GM12878 (cell line): Measurements from ENCODE around the gene MRPL53. TPM values are rescaled to one million over a fixed set of nuclear protein-coding genes. Genes with fewer than 3 reads are reported as not detected.

Source experiments
- ATAC-seq: fragments of 200-7000 bp; cut with Tn5 transposase; 3 replicates; pipeline ENCODE4 v1.9.1; 2020; ENCODE audit warnings: mild to moderate bottlenecking, moderate library complexity
- BruUV-seq: library from RNA; stranded (reverse); fragments of 400-500 nt; replicated peaks from 2 replicates; lab custom pipeline; 2021; lab: Mats Ljungman, UMichigan
- CTCF ChIA-PET: fragments of 300-600 bp; sonication (Branson Sonifier 250); formaldehyde crosslinking; extraction: SDS; loops from one replicate; lab custom pipeline; 2021; ENCODE audit warnings: inconsistent platforms; lab: Yijun Ruan, JAX
- POLR2A ChIA-PET: fragments of 350-600 bp; formaldehyde crosslinking; extraction: SDS; loops from one replicate; lab custom pipeline; 2021; ENCODE audit warnings: inconsistent platforms; lab: Charles Lee
- RAD21 ChIA-PET: fragments of 300-600 bp; sonication (Branson Sonifier 250); formaldehyde crosslinking; loops from one replicate; lab custom pipeline; 2023; ENCODE audit warnings: antibody characterized with exemption; ENCODE audit not compliant: unreplicated experiment; lab: Charles Lee
- SMC1A ChIA-PET: fragments of 300-600 bp; sonication (Branson Sonifier 250); formaldehyde crosslinking; loops from one replicate; lab custom pipeline; 2023; ENCODE audit not compliant: unreplicated experiment, uncharacterized antibody; lab: Charles Lee
- DNase-seq: peaks from one replicate; pipeline ENCODE4 v3.0.0-alpha.2; 2011; ENCODE audit warnings: low read depth, low spot score
- FAIRE-seq: peaks from 3 replicates; lab custom pipeline; 2011; peaks lifted over from hg19 to GRCh38; lab: Jason Lieb, UNC
- H2AFZ ChIP-seq: 2 replicates; pipeline ENCODE4 v1.6.0; 2011; ENCODE audit warnings: low read depth, low read length, control low read depth; ENCODE audit not compliant: control insufficient read depth
- H3K27ac ChIP-seq: 2 replicates; pipeline ENCODE4 v1.5.1; 2011; ENCODE audit warnings: control low read depth; ENCODE audit not compliant: control insufficient read depth, insufficient read depth
- H3K27me3 ChIP-seq, 2 experiments: replicated peaks in 1 of 2; 2 replicates each; pipeline versions ENCODE4 v1.6.0 to v1.6.1; 2011; ENCODE audit warnings: low read length in 1 of 2; ENCODE audit not compliant: control insufficient read depth in 2 of 2, insufficient read depth in 2 of 2
- H3K36me3 ChIP-seq, 2 experiments: 2 replicates each; pipeline ENCODE4 v1.5.1; 2011; ENCODE audit warnings: low read length in 1 of 2; ENCODE audit not compliant: control insufficient read depth in 2 of 2, insufficient read depth in 2 of 2
- H3K4me1 ChIP-seq: 2 replicates; pipeline ENCODE4 v1.6.1; 2011; ENCODE audit warnings: mild to moderate bottlenecking, low read length, moderate library complexity, mixed read lengths; ENCODE audit not compliant: control insufficient read depth, insufficient read depth
- H3K4me2 ChIP-seq: 2 replicates; pipeline ENCODE4 v1.6.0; 2011; ENCODE audit warnings: control low read depth; ENCODE audit not compliant: control insufficient read depth, insufficient read depth
- H3K4me3 ChIP-seq: fragments of 200-600 bp; sonication (generic); 2 replicates; pipeline ENCODE4 v1.5.1; 2016
- H3K79me2 ChIP-seq: 2 replicates; pipeline ENCODE4 v1.6.0; 2011; ENCODE audit warnings: low read length; ENCODE audit not compliant: control insufficient read depth, insufficient read depth
- H3K9ac ChIP-seq: 2 replicates; pipeline ENCODE4 v1.8.0; 2011; ENCODE audit warnings: low read length, control low read depth, mixed read lengths; ENCODE audit not compliant: control insufficient read depth, insufficient read depth
- H3K9me3 ChIP-seq: replicated peaks from 3 replicates; pipeline ENCODE4 v1.5.1; 2011; ENCODE audit warnings: mild to moderate bottlenecking, low read length; ENCODE audit not compliant: control insufficient read depth, insufficient read depth
- H4K20me1 ChIP-seq: 2 replicates; pipeline ENCODE4 v1.6.0; 2011; ENCODE audit not compliant: control insufficient read depth, insufficient read depth
- BMI1 ChIP-seq: fragments of 450-650 bp; IDR thresholded peaks from 2 replicates; pipeline ENCODE4 v1.6.1; 2016; ENCODE audit warnings: mild to moderate bottlenecking, moderate library complexity, borderline replicate concordance
- BRCA1 ChIP-seq: IDR thresholded peaks from 2 replicates; pipeline ENCODE4 v1.6.1; 2011; ENCODE audit warnings: low read depth, low read length, improper control_type of control experiment
- DPF2 ChIP-seq: fragments of 450-650 bp; IDR thresholded peaks from 2 replicates; pipeline ENCODE4 v1.6.1; 2017; ENCODE audit warnings: mild to moderate bottlenecking
- ESRRA ChIP-seq: IDR thresholded peaks from 2 replicates; pipeline ENCODE4 v1.6.1; 2012; ENCODE audit warnings: mild to moderate bottlenecking, low read length, improper control_type of control experiment
- FOXM1 ChIP-seq: IDR thresholded peaks from 2 replicates; pipeline ENCODE4 v1.6.1; 2012; ENCODE audit warnings: low read depth, mild to moderate bottlenecking, inconsistent platforms, low read length, moderate library complexity
- IRF4 ChIP-seq: IDR thresholded peaks from 2 replicates; pipeline ENCODE4 v1.6.1; 2011; ENCODE audit warnings: low read depth, low read length
- LARP7 ChIP-seq: fragments of 450-650 bp; IDR thresholded peaks from 2 replicates; pipeline ENCODE4 v1.6.1; 2017; ENCODE audit warnings: mild to moderate bottlenecking
- MAX ChIP-seq: IDR thresholded peaks from 2 replicates; pipeline ENCODE4 v1.6.1; 2012; ENCODE audit warnings: low read depth, low read length, improper control_type of control experiment
- MLLT1 ChIP-seq: fragments of 450-650 bp; IDR thresholded peaks from 2 replicates; pipeline ENCODE4 v1.6.1; 2016; ENCODE audit warnings: mild to moderate bottlenecking
- MTA2 ChIP-seq: fragments of 450-650 bp; IDR thresholded peaks from 2 replicates; pipeline ENCODE4 v1.6.1; 2016; ENCODE audit warnings: low read depth, mild to moderate bottlenecking, moderate library complexity
- MTA3 ChIP-seq: IDR thresholded peaks from 2 replicates; pipeline ENCODE4 v1.6.1; 2012; ENCODE audit warnings: low read length, inconsistent platforms, borderline replicate concordance
- SUZ12 ChIP-seq: fragments of 200-600 bp; sonication (generic); IDR thresholded peaks from one replicate; pipeline ENCODE4 v1.6.1; 2018; ENCODE audit warnings: antibody characterized with exemption, mild to moderate bottlenecking; ENCODE audit not compliant: unreplicated experiment
- YBX1 ChIP-seq: fragments of 450-650 bp; IDR thresholded peaks from 2 replicates; pipeline ENCODE4 v1.6.1; 2016; ENCODE audit warnings: antibody characterized with exemption
- ZNF207 ChIP-seq: fragments of 450-650 bp; IDR thresholded peaks from 2 replicates; pipeline ENCODE4 v1.6.1; 2014; ENCODE audit warnings: antibody characterized with exemption, mild to moderate bottlenecking, borderline replicate concordance
- ZSCAN29 ChIP-seq: fragments of 450-650 bp; IDR thresholded peaks from 2 replicates; pipeline ENCODE4 v1.6.1; 2017; ENCODE audit warnings: mild to moderate bottlenecking, moderate library complexity
- WGBS: methylation state at CpG from one replicate; pipeline ENCODE4 v1.1.6; 2016; ENCODE audit warnings: low lambda C conversion rate; ENCODE audit not compliant: insufficient replicate concordance, insufficient coverage; ENCODE audit errors: missing lambda C conversion rate; 5-methylcytosine and 5-hydroxymethylcytosine counted together
- in situ Hi-C: fragments of 300-500 bp; cut with MboI; formaldehyde crosslinking; loops from 9 replicates; pipeline ENCODE4 v1.14.3; 2018; ENCODE audit warnings: mixed read lengths
- intact Hi-C: fragments of 100-400 bp; cut with micrococcal nuclease; formaldehyde crosslinking; loops from one replicate; pipeline ENCODE4 v1.14.2; 2022; ENCODE audit not compliant: unreplicated experiment
- polyA plus RNA-seq, 11 experiments: library from polyadenylated mRNA; depleted of rRNA in 4 of 11; unstranded in 6 of 11; stranded (reverse) in 5 of 11; fragments of >200 nt; fragmentation: Nextera tagmentation in 4 of 11; fragmentation: Illumina TruSeq in 1 of 11; extraction: Ambion mirVana in 4 of 11; extraction: Trizol in 1 of 11; gene quantifications; 1 replicate in 1 of 11; 2 replicates in 10 of 11; pipeline versions ENCODE4 v1.2.1 to v1.2.3, GENCODE V29; 2011 to 2016; ENCODE audit warnings: inconsistent platforms in 2 of 11, missing spikeins in 2 of 11, low read depth in 1 of 11
- total RNA-seq, 4 experiments: library from RNA; depleted of rRNA in 3 of 4; stranded (reverse); fragments of >200 nt in 3 of 4; fragmentation: Illumina TruSeq in 1 of 4; extraction: Trizol in 1 of 4; gene quantifications; 2 replicates each; pipeline versions ENCODE4 v1.2.1 to v1.2.3, GENCODE V29; 2013 to 2021

The MRPL53 gene
- total and polyA plus RNA-seq, 10 of the 15 experiments (the other 5 are each of a cell fraction or from before 2014, with no cell fraction given), result 15.1 to 167 (median 80.9) TPM

- ChIA-PET SMC1A (interaction anchor here (0.7 to 5.2 kb wide), 7 partner anchors 9 to 76 kb away, joined by 3 to 71 read pairs (median 4); partner anchors contain the start of genes AUP1, DQX1 and HTRA2), POLR2A (interaction anchor here (0.6 to 5.8 kb wide), 4 partner anchors 20 to 67 kb away, joined by 3 to 33 read pairs (median 9); partner anchors contain the start of genes AUP1 and HTRA2), CTCF (interaction anchor here (0.6 to 13.9 kb wide), 5 partner anchors 20 to 107 kb away, joined by 3 to 231 read pairs (median 8); partner anchors contain the start of genes AUP1, DQX1 and HTRA2)
- WGBS, result 62% methylated on average over 3 of the region's 4 CpGs
- BruUV-seq, result no TSS peak
- Histone ChIP-seq H2AFZ (no peak overlapping the region), H4K20me1 (no peaks in the 10 kb centered on the region), H3K9me3 (no peaks in the 10 kb centered on the region), H3K27me3 (peaks cover 13 to 17% of the 10 kb centered on the region in 2 experiments), H3K4me2 (no peak overlapping the region)
- DNase-seq (no peak), FAIRE-seq (no peak)
- no peak for TF ChIP-seq BRCA1
- no peak for TF ChIP-seq DPF2
- TF ChIP-seq, all 136 proteins: peak for 0
- RAD21 ChIA-PET, result interaction anchor here (5.1 to 5.5 kb wide), 2 partner anchors 21 to 76 kb away, joined by 49 to 61 read pairs; partner anchors contain the start of genes AUP1 and HTRA2
- peaks cover 0 to 7% of the 10 kb centered on the region in 2 experiments; a peak in 1 of 4 replicates for H3K36me3 ChIP-seq
- no peak overlapping the region for H3K27ac ChIP-seq
- peaks cover 18% of the 10 kb centered on the region for H3K4me1 ChIP-seq
- in situ Hi-C loops (no loop called here), intact Hi-C loops (no loop called here)
- H3K79me2 ChIP-seq, result peaks cover 12% of the 10 kb centered on the region
- no peak overlapping the region for H3K4me3 ChIP-seq
- H3K9ac ChIP-seq, result no peak overlapping the region
- no peak for ATAC-seq
These were observed 37.8 kb upstream of the MRPL53 start for GRCh38 chr2:74510272-74510671.

GRCh38 chr2:74507926-74508520, 35.5 kb upstream of the MRPL53 start:
- DNase-seq, result no peak
- intact Hi-C loops, result loop anchor here (1.0 kb wide), 2 partner anchors 21 to 79 kb away; partner anchors contain the start of genes AUP1 and HTRA2
- TSS peak; percentile 78 for BruUV-seq
- TF ChIP-seq MAX, result no peak
- no peak for TF ChIP-seq IRF4
- TF ChIP-seq MTA3, result no peak
- TF ChIP-seq YBX1, result no peak
- no peak for TF ChIP-seq ESRRA
- TF ChIP-seq LARP7, result no peak
- TF ChIP-seq BMI1, result no peak
- no peak; the same call in 1 of the 2 replicates for TF ChIP-seq ZNF207
- TF ChIP-seq SUZ12, result no peak
- peak; percentile 64; the same call in 1 of the 2 replicates for TF ChIP-seq MLLT1
- TF ChIP-seq ZSCAN29, result no peak
- TF ChIP-seq DPF2, result 0 out of 2 replicates have a peak, but pooled peaks have one; percentile 10
- no peak for TF ChIP-seq FOXM1
- TF ChIP-seq MTA2, result 0 out of 2 replicates have a peak, but pooled peaks have one; percentile 37

More at GRCh38 chr2:74507926-74508520, 35.5 kb upstream of the MRPL53 start:
- Histone ChIP-seq H3K9ac (peak overlapping the region; percentile 93), H3K27ac (peak overlapping the region; percentile 97), H2AFZ (peak overlapping the region; percentile 100), H3K4me1 (peaks cover 22% of the 10 kb centered on the region), H3K9me3 (no peaks in the 10 kb centered on the region), H3K36me3 (peaks cover 0 to 7% of the 10 kb centered on the region in 2 experiments; a peak in 1 of 4 replicates), H3K4me3 (peak overlapping the region; percentile 98), H3K27me3 (peaks cover 2 to 3% of the 10 kb centered on the region in 2 experiments; a peak in 3 of 4 replicates), H3K79me2 (peaks cover 12% of the 10 kb centered on the region), H3K4me2 (peak overlapping the region; percentile 95), H4K20me1 (no peaks in the 10 kb centered on the region)
- CTCF ChIA-PET, result interaction anchor here (0.6 to 13.9 kb wide), 9 partner anchors 12 to 91 kb away, joined by 3 to 231 read pairs (median 6); partner anchors contain the start of genes AUP1, CCDC142, DQX1 and HTRA2
- ATAC-seq (peak; percentile 53), FAIRE-seq (no peak)
- SMC1A ChIA-PET, result interaction anchor here (0.7 to 5.2 kb wide), 4 partner anchors 22 to 78 kb away, joined by 3 to 71 read pairs (median 28); partner anchors contain the start of genes AUP1, DQX1 and HTRA2
- in situ Hi-C loops, result no loop called here
- POLR2A ChIA-PET, result interaction anchor here (0.9 to 5.8 kb wide), 7 partner anchors 14 to 81 kb away, joined by 3 to 33 read pairs (median 3); partner anchors contain the start of genes AUP1, DQX1, HTRA2 and TTC31
- RAD21 ChIA-PET, result interaction anchor here (0.9 to 5.5 kb wide), 4 partner anchors 23 to 79 kb away, joined by 3 to 61 read pairs (median 26); partner anchors contain the start of genes AUP1 and HTRA2
- 16% methylated on average over 38 of the region's 38 CpGs for WGBS
